Measurements from ENCODE around the gene RCAN3. TPM values are rescaled to one million over a fixed set of nuclear protein-coding genes. Genes with fewer than 3 reads are reported as not detected.

RCAN3 gene
- total and polyA plus RNA-seq, 9 of the 15 experiments (the other 6 are each of a cell fraction or from before 2014, with no cell fraction given): 0.10 to 1.4 (median 0.43) TPM

- no peaks in the 10 kb centered on the region for H4K20me1 ChIP-seq (replicated peaks; ENCODE audit: control insufficient read depth, insufficient read depth, low read length)
- no peak overlapping the region for H3K9ac ChIP-seq (ENCODE audit: insufficient read depth in 1 of 2, low read depth in 2 of 2, low read length in 2 of 2)
- in situ Hi-C loops (cut with MboI) (no loop called here), intact Hi-C loops (cut with micrococcal nuclease) (no loop called here)
- H3K79me2 ChIP-seq (ENCODE audit: control insufficient read depth, insufficient read depth, low read length): no peaks in the 10 kb centered on the region
- ChIA-PET POLR2A (interaction anchor here (1.3 to 1.6 kb wide), 2 partner anchors 17 to 27 kb away, joined by 4 read pairs; no protein-coding TSS in a partner anchor), CTCF (ENCODE audit: low intra/inter-chr PET ratio) (no interaction called here)
- H3K9me3 ChIP-seq (replicated peaks; ENCODE audit: control insufficient read depth, insufficient read depth, low read depth, low read length): no peaks in the 10 kb centered on the region
- H3K4me1 ChIP-seq (replicated peaks in 1 of 2; ENCODE audit: control insufficient read depth in 2 of 2, insufficient read depth in 2 of 2, low read length in 2 of 2): peaks cover 3% of the 10 kb centered on the region in 2 experiments; a peak in 3 of 5 replicates
- no peak for FAIRE-seq
- TF ChIP-seq PBX2 (CRISPR knock-in tag; IDR thresholded peaks at IDR 0.05; ENCODE audit: low read depth) (no peak), PBX2 (tag; conservative IDR thresholded peaks at IDR 0.05; ENCODE audit: low read depth) (no peak), NFXL1 (CRISPR knock-in tag; IDR thresholded peaks at IDR 0.05) (no peak), ARHGAP35 (IDR thresholded peaks at IDR 0.05; ENCODE audit: partially characterized antibody) (no peak), E2F5 (CRISPR knock-in tag; IDR thresholded peaks at IDR 0.05) (no peak), SMAD2 (IDR thresholded peaks at IDR 0.05; ENCODE audit: low read depth, low read length) (no peak), ZNF696 (CRISPR knock-in tag; conservative IDR thresholded peaks at IDR 0.05) (no peak)
- H3K27ac ChIP-seq (ENCODE audit: extremely low read depth, low read depth, low read length): no peak overlapping the region
- H3K9me1 ChIP-seq (ENCODE audit: control insufficient read depth, insufficient read depth, low read length): no peaks in the 10 kb centered on the region
- DNase-seq (ENCODE audit: extremely low read depth in 1 of 4, low spot score in 3 of 4): no peak
- WGBS (ENCODE audit: insufficient coverage, low coverage, missing lambda C conversion rate): 85% methylated on average over 2 of the region's 2 CpGs
- H3K4me3 ChIP-seq: no peak overlapping the region
- H3K27me3 ChIP-seq (ENCODE audit: control insufficient read depth in 2 of 2, insufficient read depth in 2 of 2, low read length in 2 of 2): no peaks in the 10 kb centered on the region
- no peak for ATAC-seq
- BruUV-seq (replicated peaks): no TSS peak
- peaks cover 21% of the 10 kb centered on the region; the same call in 2 of the 3 replicates for H3K36me3 ChIP-seq (ENCODE audit: control insufficient read depth, insufficient read depth, low read length)
- H3K4me2 ChIP-seq (ENCODE audit: insufficient read depth, low read length): no peak overlapping the region
- H2AFZ ChIP-seq (ENCODE audit: low read depth, low read length): no peak overlapping the region
These were observed 37.0 kb upstream of the RCAN3 start for GRCh38 chr1:24465638-24466037.

Data from K562 (cell line).